Measurements from ENCODE around the gene MAP4K2. TPM values are rescaled to one million over a fixed set of nuclear protein-coding genes. Genes with fewer than 3 reads are reported as not detected.

MAP4K2 gene
- total and polyA plus RNA-seq, 2 of the 4 experiments (the other 2 are of a cell fraction): 11.7 to 16.6 TPM

DNA sequence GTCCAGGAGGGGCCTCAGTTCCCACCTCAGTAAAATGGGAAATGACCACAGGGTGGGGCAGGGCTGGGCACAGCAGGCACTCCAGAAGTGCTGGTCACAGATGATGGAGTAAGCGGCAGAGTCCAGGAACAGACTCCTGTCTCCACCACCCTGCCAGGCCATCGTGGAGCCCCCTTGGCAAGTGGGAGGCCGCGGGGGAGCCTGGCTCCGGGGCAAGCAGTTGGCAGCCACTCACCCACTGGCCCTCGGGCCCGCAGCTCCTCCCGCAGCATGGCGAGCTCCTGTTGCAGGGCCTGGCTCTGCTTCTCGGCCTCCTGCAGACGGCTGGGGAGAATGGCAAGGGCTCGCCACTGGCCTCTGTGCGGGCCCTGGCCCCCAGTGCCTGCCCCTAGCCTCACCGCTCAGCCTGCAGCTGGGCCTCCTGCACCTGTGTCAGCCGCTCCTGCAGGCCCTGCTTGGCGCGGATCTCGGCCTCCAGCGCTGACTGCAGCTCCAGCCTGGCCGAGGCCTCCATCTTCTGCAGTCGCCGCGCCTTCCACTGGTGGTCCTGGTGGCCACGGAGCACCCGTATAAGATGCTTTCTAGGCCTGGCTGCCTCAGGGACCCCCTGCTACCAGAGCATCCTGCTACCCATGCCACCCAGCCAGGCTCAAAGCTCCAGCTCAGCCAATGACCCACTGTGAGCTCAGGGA is 31.2 kb upstream of the MAP4K2 start:
- dilution Hi-C loops (cut with HindIII; ENCODE audit: low sequenced_read_pairs, unreplicated experiment): no loop called here
- H3K9me1 ChIP-seq (ENCODE audit: insufficient read depth, low read length): no peaks in the 10 kb centered on the region
- H3K4me3 ChIP-seq (ENCODE audit: insufficient read depth, low read depth, low read length): no peak overlapping the region
- H3K9ac ChIP-seq (ENCODE audit: low read depth, low read length): no peak overlapping the region
- 83% methylated on average over 13 of the region's 25 CpGs; no CpG with 5 or more reads in 1 of the 2 experiments for WGBS, 2 experiments (ENCODE audit: extremely low coverage in 2 of 2, insufficient read length in 1 of 2)
- H2AK5ac ChIP-seq (ENCODE audit: low read depth, low read length): no peak overlapping the region
- no peak for ATAC-seq (ENCODE audit: low read depth)
- H3K18ac ChIP-seq (ENCODE audit: low read depth, low read length): no peak overlapping the region
- no peak for TF ChIP-seq MAFK (IDR thresholded peaks at IDR 0.05; ENCODE audit: low read depth, low read length)
- H3K4me1 ChIP-seq (ENCODE audit: control insufficient read depth, insufficient read depth, low read length): no peaks in the 10 kb centered on the region
- no peak overlapping the region for H2AFZ ChIP-seq (replicated peaks; ENCODE audit: low read length, poor library complexity)
- no peak overlapping the region for H2BK15ac ChIP-seq (ENCODE audit: low read depth, low read length)
- no peak overlapping the region for H2BK120ac ChIP-seq (ENCODE audit: low read depth, low read length)
- CTCF ChIA-PET: interaction anchor here (1.0 kb wide), 1 partner anchor 10 kb away, joined by 6 read pairs; the partner anchor contains the start of gene CDC42BPG
- H3K4ac ChIP-seq (ENCODE audit: low read depth, low read length): no peak overlapping the region
- no peak overlapping the region for H2AK9ac ChIP-seq (replicated peaks; ENCODE audit: low read depth, low read length, poor library complexity)
- H2BK20ac ChIP-seq (ENCODE audit: low read depth, low read length): no peak overlapping the region
- H4K20me1 ChIP-seq (ENCODE audit: insufficient read depth, low read length): no peaks in the 10 kb centered on the region
- BruUV-seq (replicated peaks): no TSS peak
- H3K27me3 ChIP-seq (ENCODE audit: control insufficient read depth, insufficient read depth, low read length): peaks cover 11% of the 10 kb centered on the region; the same call in 1 of the 2 replicates
- no peaks in the 10 kb centered on the region for H3K9me3 ChIP-seq (ENCODE audit: control insufficient read depth, insufficient read depth, low read length)
- no peaks in the 10 kb centered on the region for H3K79me1 ChIP-seq (ENCODE audit: low read depth in 1 of 2, low read length in 2 of 2)
- in situ Hi-C loops (cut with MboI; ENCODE audit: low sequenced_read_pairs): no loop called here
- DNase-seq: no peak
- H3K27ac ChIP-seq (ENCODE audit: insufficient read depth, low read length): no peak overlapping the region
- intact Hi-C loops (cut with micrococcal nuclease): no loop called here
- no peak overlapping the region for H3K14ac ChIP-seq (replicated peaks; ENCODE audit: low read depth, low read length)
- H3K23ac ChIP-seq (ENCODE audit: low read depth, low read length): no peak overlapping the region
- no peak overlapping the region for H4K91ac ChIP-seq (ENCODE audit: insufficient read depth, low read depth, low read length)
- no peak overlapping the region for H3K56ac ChIP-seq (ENCODE audit: extremely low read depth, insufficient read depth, low read length)
- H2BK5ac ChIP-seq (ENCODE audit: low read depth, low read length, poor library complexity, severe bottlenecking): no peak overlapping the region
- no peak overlapping the region for H4K8ac ChIP-seq (ENCODE audit: low read depth in 2 of 2, low read length in 2 of 2)
- no peak overlapping the region for H4K5ac ChIP-seq (ENCODE audit: low read depth, low read length)
- H3K36me3 ChIP-seq (ENCODE audit: control insufficient read depth, insufficient read depth, low read length): no peaks in the 10 kb centered on the region
- no peak overlapping the region for H3K4me2 ChIP-seq (ENCODE audit: low read depth, low read length)
- POLR2A ChIA-PET (ENCODE audit: unreplicated experiment): no interaction called here

Data from IMR-90 (cell line).